Measurements from ENCODE around the gene MYOC. TPM values are rescaled to one million over a fixed set of nuclear protein-coding genes. Genes with fewer than 3 reads are reported as not detected.

The MYOC gene
- total RNA-seq, 1 experiment from 2014 or later = not detected

DNA sequence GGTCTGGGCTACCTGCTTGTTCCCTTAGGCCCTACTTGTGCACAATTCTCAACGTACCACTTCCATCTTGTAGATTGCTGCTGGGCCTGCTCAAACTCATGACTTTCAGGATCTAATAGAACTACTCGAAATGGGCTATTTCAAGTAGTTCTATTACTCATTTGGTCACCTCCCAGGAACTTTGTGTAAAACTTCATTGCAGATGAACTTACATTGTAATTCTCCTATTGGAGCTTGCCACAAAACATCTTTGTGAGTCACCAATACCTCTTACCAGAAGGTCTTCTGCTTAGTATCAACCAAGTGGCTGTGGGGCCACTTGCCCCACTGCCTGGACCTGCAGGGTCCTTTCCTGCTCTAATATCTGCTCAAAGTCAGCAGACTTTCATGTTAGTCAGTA is 41.2 kb downstream of the MYOC start:
- intact Hi-C loops (cut with micrococcal nuclease) = no loop called here
- RAD21 ChIA-PET (ENCODE audit: low non-redundant PET in 1 of 2, low total read pairs in 2 of 2, uncharacterized antibody in 2 of 2, unreplicated experiment in 2 of 2) = no interaction called here
- no peaks in the 10 kb centered on the region for H3K9me2 ChIP-seq (ENCODE audit: insufficient read depth)
- no peak for TF ChIP-seq FOSL1 (IDR thresholded peaks at IDR 0.05; ENCODE audit: low read depth)
- TF ChIP-seq, protein P1, sequence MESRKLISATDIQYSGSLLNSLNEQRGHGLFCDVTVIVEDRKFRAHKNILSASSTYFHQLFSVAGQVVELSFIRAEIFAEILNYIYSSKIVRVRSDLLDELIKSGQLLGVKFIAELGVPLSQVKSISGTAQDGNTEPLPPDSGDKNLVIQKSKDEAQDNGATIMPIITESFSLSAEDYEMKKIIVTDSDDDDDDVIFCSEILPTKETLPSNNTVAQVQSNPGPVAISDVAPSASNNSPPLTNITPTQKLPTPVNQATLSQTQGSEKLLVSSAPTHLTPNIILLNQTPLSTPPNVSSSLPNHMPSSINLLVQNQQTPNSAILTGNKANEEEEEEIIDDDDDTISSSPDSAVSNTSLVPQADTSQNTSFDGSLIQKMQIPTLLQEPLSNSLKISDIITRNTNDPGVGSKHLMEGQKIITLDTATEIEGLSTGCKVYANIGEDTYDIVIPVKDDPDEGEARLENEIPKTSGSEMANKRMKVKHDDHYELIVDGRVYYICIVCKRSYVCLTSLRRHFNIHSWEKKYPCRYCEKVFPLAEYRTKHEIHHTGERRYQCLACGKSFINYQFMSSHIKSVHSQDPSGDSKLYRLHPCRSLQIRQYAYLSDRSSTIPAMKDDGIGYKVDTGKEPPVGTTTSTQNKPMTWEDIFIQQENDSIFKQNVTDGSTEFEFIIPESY (IDR thresholded peaks at IDR 0.05; ENCODE audit: extremely low read depth, insufficient replicate concordance, low read length) = no peak
- TF ChIP-seq, protein P2, sequence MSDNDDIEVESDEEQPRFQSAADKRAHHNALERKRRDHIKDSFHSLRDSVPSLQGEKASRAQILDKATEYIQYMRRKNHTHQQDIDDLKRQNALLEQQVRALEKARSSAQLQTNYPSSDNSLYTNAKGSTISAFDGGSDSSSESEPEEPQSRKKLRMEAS (IDR thresholded peaks at IDR 0.05) = no peak
- no peak for TF ChIP-seq YY1 (IDR thresholded peaks at IDR 0.05; ENCODE audit: extremely low read depth, insufficient replicate concordance, low read depth, low read length)
- no peak for TF ChIP-seq CBX3 (IDR thresholded peaks at IDR 0.05; ENCODE audit: low read depth)
- no peak for TF ChIP-seq RAD21 (IDR thresholded peaks at IDR 0.05; ENCODE audit: low read depth)
- no peak for TF ChIP-seq POLR2A (IDR thresholded peaks at IDR 0.05; ENCODE audit: borderline replicate concordance, extremely low read depth, insufficient read depth, insufficient read length)
- TF ChIP-seq JUND (IDR thresholded peaks at IDR 0.05) = no peak
- no peak for TF ChIP-seq ELF1 (IDR thresholded peaks at IDR 0.05; ENCODE audit: borderline replicate concordance, low read depth)
- no peak for TF ChIP-seq SRF (IDR thresholded peaks at IDR 0.05; ENCODE audit: low read depth)
- no peak for TF ChIP-seq ZNF274 (IDR thresholded peaks at IDR 0.05; ENCODE audit: low read depth, low read length)
- no peak for TF ChIP-seq ZFX (IDR thresholded peaks at IDR 0.05)
- no peak for TF ChIP-seq SP1 (IDR thresholded peaks at IDR 0.05; ENCODE audit: low read depth)
- no peak for ATAC-seq
- H3K79me2 ChIP-seq (ENCODE audit: insufficient read depth, low read length) = no peaks in the 10 kb centered on the region
- H3K27ac ChIP-seq (ENCODE audit: low read depth, low read length) = no peak overlapping the region
- no peak overlapping the region for H3K4me3 ChIP-seq (replicated peaks in 1 of 2; ENCODE audit: low read depth in 1 of 2, low read length in 2 of 2)
- no peak overlapping the region for H3K9ac ChIP-seq (ENCODE audit: low read length)
- no peak for DNase-seq (ENCODE audit: low read depth, low spot score)
- no peaks in the 10 kb centered on the region for H4K20me1 ChIP-seq (ENCODE audit: insufficient read depth)
- no peaks in the 10 kb centered on the region for H3K27me3 ChIP-seq (ENCODE audit: insufficient read depth, low read length)
- no peaks in the 10 kb centered on the region for H3K9me3 ChIP-seq (ENCODE audit: control insufficient read depth in 1 of 2, insufficient read depth in 1 of 2, low read depth in 1 of 2, low read length in 2 of 2)
- POLR2A ChIA-PET = no interaction called here
- CTCF ChIA-PET = no interaction called here
- no peak overlapping the region for H3K4me2 ChIP-seq (ENCODE audit: low read length)
- BruUV-seq (replicated peaks) = no TSS peak
- no peaks in the 10 kb centered on the region for H3K4me1 ChIP-seq (ENCODE audit: control insufficient read depth in 1 of 2, insufficient read depth in 2 of 2, low read length in 2 of 2)
- no peaks in the 10 kb centered on the region for H3K36me3 ChIP-seq (ENCODE audit: control insufficient read depth in 1 of 2, insufficient read depth in 2 of 2, low read length in 2 of 2)
- no peak overlapping the region for H2AFZ ChIP-seq (ENCODE audit: low read depth, low read length, poor library complexity, severe bottlenecking)
